HG03469 (cell line): ENCODE measurements around the gene CHCT1.
"Not testable (repeated sequence)": the region's sequence is repeated elsewhere in the genome, so short reads cannot be mapped to it uniquely, and the experiment has no call there.

ENCODE experiments used
- ATAC-seq: cut with Tn5 transposase; IDR thresholded peaks from one replicate; pipeline ENCODE4 v1.9.1; 2021; ENCODE audit warnings: mild to moderate bottlenecking, moderate library complexity, moderate number of reproducible peaks; ENCODE audit not compliant: unreplicated experiment

CHCT1 gene

DNA sequence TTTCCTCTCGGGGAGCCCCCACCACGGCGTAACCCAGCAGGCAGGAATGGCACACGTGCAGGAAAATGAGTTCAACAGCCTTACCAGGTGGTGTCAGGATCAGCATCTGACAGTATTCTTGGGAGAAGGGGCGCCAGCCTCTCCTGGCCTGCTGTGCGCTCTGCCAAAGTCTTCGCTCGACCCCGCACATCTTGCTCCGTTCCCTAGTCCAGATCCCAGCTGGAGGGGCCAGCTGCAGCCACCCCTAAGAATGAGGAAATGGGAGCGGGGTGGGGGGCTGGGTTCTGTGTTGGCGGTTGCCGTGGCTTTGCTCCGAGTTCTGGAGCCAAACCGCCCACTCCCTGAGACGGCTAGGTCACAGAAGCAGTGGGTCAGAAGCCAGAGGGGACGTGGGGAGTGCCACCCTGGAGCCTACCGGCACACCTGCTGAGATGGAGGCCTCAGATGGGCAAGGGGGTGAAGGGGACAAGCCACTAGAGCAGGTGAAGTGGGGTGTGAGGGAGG lies at the start of gene CHCT1:
Gene CHCT1, plus strand, starts transcription at position 328 of the 504 bp plus-strand sequence. Its CDS starts 104 bp downstream, at position 432.
- ATAC-seq: no peak

DNA sequence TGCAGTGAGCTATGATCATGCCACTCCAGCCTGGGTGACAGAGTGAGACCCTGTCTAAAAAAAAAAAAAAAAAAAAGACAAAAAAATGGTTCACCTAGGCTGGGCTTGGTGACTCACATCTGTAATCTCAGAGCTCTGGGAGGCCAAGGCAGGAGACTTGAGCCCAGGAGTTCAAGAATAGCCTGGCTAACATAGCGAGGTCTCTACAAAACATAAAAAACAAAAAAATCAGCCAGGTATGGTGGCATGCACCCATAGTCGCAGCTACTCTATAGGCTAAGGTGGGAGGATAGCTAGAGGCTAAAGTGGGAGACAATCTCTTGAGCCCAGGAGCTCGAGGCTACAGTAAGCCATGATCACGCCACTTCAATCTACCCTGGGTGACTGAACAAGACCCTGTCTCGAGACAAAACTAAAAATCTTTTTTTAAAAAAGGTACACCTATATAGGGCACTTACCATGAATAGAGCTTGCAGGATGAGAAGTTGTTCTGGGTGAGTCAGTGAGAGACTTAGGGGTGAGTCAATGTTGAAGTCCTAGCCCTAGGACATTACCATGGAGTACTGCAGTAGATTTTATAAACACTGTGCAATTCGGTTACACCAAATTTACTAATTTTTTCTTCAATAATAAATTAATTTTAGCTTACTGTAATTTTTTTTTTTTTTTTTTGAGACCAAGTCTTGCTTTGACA lies 49.4 kb upstream of the CHCT1 start:
- no peak for ATAC-seq

DNA sequence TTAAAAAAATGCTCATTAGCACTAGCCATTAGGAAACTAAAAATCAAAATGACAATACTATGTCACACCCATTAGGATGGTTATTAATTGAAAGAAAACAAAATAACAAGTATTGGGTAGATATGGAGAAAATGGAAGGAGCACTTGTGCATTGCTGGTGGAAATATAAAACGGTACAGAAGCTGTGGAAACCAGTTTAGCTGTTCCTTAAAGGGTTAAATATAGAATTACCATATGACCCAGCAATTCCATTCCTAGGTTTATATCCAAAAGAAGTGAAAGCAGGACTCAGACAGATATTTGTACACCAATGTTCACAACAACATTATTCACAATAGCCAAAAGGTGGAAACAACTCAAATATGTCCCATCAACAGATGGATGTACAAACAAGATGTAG lies 44.1 kb upstream of the CHCT1 start:
- not testable (repeated sequence) for ATAC-seq

DNA sequence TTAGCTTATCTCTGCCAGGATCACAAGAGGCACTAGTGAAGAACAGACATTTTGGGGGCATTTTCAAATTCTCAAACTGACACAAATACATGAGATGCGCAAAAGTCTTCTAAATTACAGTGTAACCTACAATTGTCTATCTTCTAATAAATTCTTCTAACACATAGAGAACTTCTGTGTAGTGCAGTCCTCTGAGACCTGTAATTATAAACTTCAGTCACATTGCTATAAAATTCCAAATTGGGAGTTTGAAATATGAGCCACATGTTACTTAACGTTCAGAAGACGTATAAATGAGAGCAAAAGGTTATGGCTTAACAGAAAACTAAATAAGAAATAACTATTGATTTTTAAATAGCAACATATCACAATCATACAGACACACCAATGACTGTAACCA lies 42.8 kb upstream of the CHCT1 start:
- ATAC-seq: not testable (repeated sequence)

DNA sequence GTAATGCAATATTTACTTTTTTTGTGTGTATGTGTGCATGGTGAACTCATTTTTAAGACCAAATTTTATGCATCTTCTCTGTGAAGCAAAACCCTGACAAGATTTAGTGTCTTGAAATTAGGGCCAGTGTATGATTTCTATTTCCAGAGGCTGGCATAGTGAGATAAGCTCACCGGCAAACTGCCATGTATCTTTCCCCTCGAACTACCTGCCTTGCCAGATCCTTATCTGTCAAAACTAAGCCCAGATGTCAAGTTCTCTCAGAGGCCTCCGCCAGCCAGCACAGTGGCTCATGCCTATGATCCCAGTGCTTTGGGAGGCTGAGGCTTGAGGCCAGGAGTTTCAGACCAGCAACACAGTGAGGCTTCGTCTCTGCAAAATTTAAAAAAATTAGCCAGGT lies 40.3 kb upstream of the CHCT1 start:
- ATAC-seq: no peak

DNA sequence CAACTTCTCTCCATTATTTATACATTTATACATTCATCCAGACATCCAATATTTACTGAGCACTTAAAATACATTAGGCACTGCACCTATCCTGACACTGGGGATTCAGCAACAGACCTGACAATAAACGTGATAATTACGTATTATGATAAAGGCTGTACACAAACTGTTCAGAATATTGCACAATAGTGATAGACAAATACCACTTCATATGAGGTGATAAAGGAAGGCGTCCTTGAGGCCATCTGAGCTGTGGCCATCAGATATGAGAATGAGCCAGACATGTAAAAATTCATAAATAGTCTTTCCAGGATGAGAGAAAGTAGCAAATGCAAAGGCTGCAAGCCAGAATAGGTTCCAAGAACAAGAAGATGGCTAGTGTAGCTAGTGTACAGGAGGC lies 38.9 kb upstream of the CHCT1 start:
- ATAC-seq: no peak

DNA sequence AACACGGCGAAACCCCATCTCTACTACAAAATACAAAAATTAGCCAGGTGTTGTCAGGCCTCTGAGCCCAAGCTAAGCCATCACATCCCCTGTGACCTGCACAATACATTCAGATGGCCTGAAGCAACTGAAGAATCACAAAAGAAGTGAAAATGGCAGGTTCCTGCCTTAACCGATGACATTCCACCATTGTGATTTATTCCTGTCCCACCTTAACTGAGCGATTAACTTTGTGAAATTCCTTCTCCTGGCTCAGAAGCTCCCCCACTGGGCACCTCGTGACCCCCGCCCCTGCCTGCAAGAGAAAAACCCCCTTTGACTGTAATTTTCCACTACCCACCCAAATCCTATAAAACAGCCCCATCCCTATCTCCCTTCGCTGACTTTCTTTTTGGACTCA lies 37.4 kb upstream of the CHCT1 start:
- not testable (repeated sequence) for ATAC-seq

DNA sequence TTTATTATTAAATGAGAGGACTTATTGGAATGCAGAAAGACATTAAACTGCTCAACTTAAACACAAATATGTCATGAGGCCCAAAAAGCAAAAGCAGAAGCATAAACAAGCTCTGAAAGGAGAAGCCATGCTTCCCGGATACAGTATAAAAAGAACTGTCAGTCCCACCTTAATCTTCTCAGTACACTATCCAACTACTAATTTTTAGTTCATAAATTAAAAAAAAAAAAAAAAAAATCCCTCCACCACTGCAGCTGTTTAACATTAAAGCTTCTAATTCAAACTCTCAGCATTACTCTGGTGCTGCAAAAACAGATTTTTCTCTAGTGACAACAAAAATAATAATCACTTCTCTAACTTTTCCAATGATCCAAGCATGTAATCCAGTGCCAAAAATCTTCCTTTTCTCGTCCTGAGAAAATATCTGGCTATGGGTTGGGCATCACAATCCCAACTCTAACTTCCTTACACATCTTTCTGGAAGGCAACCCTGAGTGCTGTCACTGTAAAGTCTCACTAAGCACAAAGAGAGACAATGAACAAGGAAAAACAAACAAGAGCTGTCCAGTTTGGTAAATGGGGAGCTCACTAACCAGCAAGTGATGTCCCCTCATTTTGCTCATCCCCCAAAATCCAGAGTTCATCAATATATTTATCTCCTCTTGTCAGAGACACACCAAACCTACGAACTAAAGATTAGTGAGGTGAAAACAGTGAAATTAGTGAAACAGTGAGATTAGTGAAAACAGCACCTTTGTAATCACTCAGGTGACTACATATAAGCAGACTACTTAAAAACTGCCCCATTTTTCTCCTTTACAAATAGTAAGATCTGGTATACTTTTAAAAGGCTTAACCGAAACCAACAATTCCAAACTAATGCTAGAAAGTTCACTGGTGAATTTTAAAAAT lies 35.9 kb upstream of the CHCT1 start:
- ATAC-seq: no peak

DNA sequence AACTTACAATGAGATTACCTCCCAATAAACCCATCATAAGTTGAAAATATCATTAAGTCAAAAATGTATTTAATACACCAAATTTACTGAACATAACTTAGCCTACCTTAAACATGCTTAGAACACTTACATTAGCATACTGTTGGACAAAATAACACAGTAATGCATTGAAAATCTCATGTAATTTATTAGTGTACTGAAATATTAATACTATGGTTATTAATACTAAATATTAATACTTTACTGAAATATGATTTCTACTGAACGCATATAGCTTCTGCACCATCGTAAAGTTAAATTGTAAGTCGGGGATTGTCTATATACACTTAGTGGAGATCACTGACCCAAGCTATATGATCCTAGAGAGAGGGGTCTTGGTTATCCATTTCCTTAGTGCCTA lies 34.6 kb upstream of the CHCT1 start:
- ATAC-seq: no peak

DNA sequence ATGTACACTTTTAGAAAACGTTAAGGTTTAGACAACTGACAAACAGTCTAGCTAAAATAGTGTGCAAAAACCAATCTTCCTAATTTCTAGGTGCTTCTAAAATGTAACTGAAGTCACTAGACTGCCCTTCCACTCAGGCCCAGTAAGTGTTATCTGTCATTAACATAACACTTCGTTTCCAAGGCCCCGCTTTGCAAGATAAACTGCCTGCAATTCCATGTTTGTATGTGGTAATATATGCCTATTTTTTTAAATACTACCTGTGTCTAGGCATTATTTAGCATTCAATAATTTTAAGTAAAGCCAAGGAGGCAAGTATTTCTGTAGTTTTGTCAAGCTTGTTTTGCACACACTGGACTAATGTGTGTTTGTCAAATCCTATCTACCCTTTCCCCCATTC lies 33.5 kb upstream of the CHCT1 start:
- no peak for ATAC-seq

DNA sequence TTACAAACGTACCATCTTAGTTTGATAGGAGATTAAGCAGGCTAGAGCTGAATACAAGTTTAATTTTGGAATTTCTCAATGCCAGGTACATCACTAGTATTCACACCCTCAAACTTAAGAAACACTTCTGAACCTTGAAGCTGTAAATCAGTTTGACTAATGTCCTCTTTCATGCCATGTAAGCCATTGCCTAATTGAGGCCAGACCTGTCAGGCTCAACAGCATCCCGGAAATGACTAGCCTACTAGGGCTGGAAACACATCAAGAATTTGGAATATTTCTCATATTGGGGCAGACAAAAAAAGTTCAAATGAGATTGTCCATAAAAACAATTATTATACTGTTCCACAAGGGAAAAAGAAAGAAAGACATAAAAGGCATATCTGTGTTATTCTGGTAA lies 32.1 kb upstream of the CHCT1 start:
- ATAC-seq: no peak

DNA sequence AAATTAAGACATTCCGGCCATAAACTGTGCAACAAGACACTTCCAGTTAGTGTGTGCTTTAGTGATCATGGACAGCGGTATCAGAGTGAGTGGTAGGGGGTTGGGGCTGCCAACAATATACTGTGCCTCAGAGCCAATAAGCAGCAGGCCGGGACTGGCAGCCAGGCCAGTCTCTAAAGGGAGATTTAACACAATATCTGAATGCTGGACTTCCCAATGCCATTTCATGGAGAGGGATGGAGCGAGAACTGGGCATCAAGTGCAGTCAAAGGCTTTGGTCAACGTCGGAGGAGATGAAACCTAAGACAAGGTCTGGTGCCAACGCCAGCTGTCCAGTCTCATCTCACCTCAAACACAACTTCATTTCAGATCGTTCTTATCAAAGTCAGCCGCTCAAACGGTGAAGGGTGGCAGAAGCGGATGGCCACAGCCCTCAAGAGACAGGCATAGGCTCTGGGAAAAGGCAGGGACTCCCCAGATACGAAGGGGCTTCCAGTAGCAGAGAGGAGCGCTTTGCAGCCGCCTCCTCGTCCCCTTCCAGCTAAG lies 31.3 kb upstream of the CHCT1 start:
- ATAC-seq: no peak

DNA sequence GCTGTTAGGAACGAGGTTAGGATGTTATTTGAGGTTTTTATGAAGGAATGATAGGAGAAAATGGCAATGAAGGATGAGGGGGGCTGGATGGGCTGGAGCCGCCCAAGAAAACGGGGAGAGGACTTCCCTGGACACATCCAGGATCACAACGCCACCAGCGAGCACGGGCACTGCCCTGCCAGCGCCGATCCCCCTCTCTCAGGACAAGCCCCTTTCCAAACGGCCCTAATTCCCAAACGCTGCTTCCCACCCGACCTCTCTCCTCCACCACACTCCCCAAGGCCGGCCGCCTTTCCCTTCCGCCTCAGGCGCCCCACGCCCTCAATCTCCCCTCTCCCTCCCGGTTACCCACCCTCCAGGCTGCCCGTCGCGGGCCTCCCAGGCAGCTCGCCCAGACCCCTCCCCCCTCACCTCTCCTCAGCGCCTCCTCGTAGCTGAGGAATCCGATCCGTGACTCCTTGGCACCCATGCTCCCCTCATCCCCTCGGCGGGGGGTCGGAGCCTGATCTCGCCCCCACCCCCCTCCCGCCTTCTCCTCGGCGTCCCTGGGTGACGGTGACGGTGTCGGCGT lies 30.7 kb upstream of the CHCT1 start:
- ATAC-seq: no peak

DNA sequence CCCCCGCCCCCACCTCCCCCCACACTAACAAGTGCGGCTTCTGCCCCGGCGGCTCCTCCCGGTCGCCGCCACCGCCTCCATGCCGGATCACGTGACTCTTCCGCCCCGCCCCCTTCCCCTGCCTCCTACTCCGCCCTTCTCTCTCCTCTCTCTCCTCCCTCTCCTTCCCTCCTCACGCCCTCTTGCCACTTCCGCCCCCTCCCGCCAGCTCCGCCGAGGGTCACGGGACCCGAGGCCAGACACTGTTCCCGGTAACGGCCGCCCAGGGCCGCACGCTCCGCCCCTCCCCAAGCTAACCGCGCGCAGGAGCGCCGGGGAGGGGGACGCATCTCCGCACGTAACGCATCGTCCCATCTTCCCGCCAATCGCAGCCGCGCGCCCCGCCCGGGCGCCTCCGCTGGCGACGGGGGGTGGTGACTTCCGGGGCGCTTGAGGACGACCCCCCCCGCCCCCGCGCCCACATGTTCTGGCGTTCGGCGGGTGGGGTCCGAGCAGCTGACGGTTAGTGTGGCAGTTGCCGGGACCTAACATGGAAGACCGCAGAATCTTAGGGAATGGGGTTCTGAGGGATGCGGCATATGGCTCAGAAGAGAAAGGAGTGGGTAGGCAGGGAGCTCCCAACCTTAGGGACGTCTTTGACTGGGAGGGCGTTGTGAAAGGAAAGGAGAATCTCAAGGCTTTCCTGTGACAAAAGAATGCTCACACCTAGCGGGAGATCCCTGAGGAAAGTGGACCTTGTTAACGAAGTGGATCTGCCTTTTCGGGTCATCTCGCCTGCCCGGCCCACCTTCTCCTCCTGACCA lies 30.0 kb upstream of the CHCT1 start, which contains the start of gene USP32:
Gene USP32, minus strand, starts transcription at position 92 of the 803 bp plus-strand sequence. CDS start 194 bp downstream, outside the sequence.
- peak; percentile 82 for ATAC-seq

DNA sequence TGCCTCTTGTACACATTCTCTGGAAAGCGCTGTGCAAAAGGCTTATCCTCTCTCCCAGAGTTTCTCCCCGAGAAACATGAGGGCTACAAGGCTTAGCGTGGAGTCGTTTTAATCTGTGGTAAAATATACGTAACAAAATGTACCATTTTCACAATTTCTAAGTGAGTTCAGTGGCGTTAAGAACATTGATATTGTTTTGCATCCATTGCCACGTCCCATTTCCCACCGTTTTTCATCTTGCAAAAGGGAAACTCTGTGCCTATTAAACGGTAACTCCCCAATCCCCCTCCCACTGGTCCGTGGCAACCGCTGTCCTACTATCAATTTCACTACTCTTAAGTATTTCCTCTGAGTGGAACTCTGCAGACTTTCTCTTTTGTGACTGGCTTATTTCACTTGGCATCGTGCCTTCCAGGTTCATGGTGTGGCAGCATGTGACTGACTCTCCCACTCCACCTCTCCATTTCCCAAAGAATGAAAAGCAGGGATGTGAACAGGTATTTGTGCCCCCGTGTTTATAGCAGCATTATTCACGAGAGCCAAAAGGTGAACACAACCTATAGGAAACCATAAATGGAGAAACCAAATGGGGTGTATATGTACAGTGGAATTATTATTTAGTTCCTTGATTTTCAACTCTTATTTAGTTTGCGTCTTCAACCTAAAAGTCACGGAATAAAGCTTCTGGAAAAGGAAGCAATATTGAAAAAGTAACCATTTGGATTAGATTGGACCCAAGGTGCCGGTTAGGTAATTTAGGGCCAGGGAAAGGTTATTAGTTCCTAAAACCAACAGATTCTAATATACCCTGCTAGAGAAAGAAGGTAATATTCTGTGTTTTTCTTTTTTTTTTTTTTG lies 29.2 kb upstream of the CHCT1 start:
- ATAC-seq: no peak

DNA sequence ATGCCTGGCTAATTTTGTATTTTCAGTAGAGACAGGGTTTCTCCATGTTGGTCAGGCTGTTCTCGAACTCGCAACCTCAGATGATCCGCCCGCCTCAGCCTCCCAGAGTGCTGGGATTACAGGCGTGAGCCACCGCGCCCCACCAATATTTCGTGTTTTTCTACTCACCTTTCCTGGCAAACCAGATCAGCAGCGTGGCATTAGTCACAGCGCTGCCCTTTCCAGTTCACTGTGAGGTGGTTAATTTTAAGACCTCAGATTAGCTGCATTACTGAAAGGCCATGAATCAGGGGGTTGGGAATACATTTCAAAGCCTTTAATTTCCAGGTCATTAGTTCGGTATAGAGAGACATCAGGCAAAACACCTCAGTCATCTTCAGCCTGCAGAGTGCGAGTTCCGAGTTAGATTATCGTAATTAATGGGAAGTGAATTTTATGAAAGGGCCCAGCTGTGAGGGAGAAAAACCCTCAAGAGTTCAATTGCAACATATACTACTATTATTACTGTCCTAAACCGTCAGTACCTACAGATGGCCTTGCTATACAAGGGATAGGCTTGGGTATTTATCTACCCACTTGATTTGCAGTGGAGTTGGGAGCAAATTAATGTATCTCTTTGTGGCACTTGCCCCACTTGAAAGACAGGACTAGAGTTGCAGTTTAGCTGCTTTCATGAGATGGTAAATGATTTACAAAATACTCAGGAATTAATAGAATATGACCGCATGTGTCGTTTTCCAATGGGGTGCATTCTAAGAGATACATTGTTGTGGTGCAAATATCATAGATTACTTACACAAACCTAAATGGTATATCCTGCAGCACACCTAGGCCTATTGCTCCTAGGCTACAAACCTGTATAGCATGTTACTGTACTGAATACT lies 28.2 kb upstream of the CHCT1 start:
- ATAC-seq: no peak

DNA sequence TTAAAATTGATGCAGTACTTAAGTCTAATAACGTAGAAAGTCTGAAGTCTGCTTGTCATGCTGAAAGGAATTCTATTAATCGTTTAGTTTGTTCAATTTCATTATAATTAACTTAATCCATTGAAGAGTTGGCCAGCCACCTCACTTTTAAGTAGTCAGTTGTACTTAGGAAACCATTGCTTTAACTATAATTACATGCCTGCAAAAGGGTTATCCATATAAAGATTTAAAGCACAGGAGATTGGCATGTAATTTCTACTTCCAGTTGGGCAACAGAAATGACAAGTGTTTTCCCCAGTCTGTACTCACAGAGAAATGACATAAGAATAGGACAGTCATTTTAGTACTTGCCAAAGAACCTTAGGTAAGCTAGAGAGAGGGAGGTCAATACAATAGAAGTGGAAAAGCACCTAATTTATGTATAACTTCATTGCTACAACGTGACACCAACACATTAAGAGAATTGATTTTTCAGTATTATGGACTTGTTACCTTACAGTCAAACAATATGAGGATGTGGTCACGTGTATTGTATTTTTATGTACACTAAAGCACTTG lies 26.7 kb upstream of the CHCT1 start:
- no peak for ATAC-seq

DNA sequence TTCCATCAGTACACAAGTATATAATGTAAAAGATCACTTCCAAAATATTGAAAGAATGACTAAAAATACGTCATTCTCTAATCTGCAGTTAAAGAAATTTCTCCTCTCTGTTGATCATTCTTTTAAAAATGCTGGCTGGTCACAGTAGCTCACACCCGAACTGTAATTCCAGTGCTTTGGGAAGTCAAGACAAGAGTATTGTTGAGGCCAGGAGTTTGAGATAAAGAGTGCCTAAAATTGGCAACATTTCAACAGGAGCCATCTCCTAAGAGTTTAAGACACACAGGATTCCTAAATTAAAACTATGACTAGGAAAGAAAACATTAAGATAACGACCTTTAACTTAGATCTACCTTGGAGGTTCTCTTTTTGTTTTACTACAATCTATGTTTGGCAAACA lies 25.9 kb upstream of the CHCT1 start:
- no peak for ATAC-seq
